ENCODE results near the gene CPEB2. TPM values are rescaled to one million over a fixed set of nuclear protein-coding genes. Genes with fewer than 3 reads are reported as not detected.

Gene CPEB2
- total RNA-seq, 4 donors from 2014 or later: 12.5 to 24.3 (median 16.4) TPM

- H3K9me3 ChIP-seq: no peaks in the 10 kb centered on the region
- no peak overlapping the region for H3K4me3 ChIP-seq (replicated peaks in 1 of 3)
- no peaks in the 10 kb centered on the region for H3K27me3 ChIP-seq
- no peaks in the 10 kb centered on the region for H3K36me3 ChIP-seq
- DNase-seq: no peak
- 89 to 92% methylated on average over 6 of the region's 6 CpGs for WGBS, 2 donors
- no peak overlapping the region for H3K27ac ChIP-seq
- TF ChIP-seq CTCF (IDR thresholded peaks at IDR 0.05) (no peak), POLR2A (IDR thresholded peaks at IDR 0.05) (no peak)
- H3K4me1 ChIP-seq: peaks cover 14 to 19% of the 10 kb centered on the region in 2 donors
- intact Hi-C loops (cut with DNase I): no loop called here
Measured at GRCh38 chr4:15007201-15007600, 4.9 kb downstream of the CPEB2 start.

GRCh38 chr4:15010038-15010585 lies 7.8 kb downstream of the CPEB2 start:
- H3K36me3 ChIP-seq: no peaks in the 10 kb centered on the region
- no peaks in the 10 kb centered on the region for H3K9me3 ChIP-seq
- no peak for DNase-seq
- H3K27ac ChIP-seq: no peak overlapping the region
- intact Hi-C loops (cut with DNase I): no loop called here
- no peaks in the 10 kb centered on the region for H3K27me3 ChIP-seq
- peaks cover 17 to 23% of the 10 kb centered on the region in 2 donors for H3K4me1 ChIP-seq
- no peak for TF ChIP-seq POLR2A (IDR thresholded peaks at IDR 0.05)
- TF ChIP-seq CTCF (IDR thresholded peaks at IDR 0.05): no peak
- H3K4me3 ChIP-seq (replicated peaks in 1 of 3): no peak overlapping the region

GRCh38 chr4:15011166-15011565 lies 8.9 kb downstream of the CPEB2 start:
- peaks cover 19 to 20% of the 10 kb centered on the region in 2 donors for H3K4me1 ChIP-seq
- H3K4me3 ChIP-seq (replicated peaks in 1 of 3): no peak overlapping the region
- no peaks in the 10 kb centered on the region for H3K27me3 ChIP-seq
- H3K9me3 ChIP-seq: no peaks in the 10 kb centered on the region
- no peak overlapping the region for H3K27ac ChIP-seq
- TF ChIP-seq CTCF (IDR thresholded peaks at IDR 0.05): no peak
- TF ChIP-seq POLR2A (IDR thresholded peaks at IDR 0.05): no peak
- intact Hi-C loops (cut with DNase I): no loop called here
- DNase-seq: no peak
- WGBS, 2 donors: 96 to 97% methylated on average over 9 of the region's 9 CpGs
- H3K36me3 ChIP-seq: no peaks in the 10 kb centered on the region

GRCh38 chr4:15012017-15012788 lies 9.9 kb downstream of the CPEB2 start:
- WGBS, 2 donors: 88 to 94% methylated on average over 3 of the region's 3 CpGs
- Histone ChIP-seq H3K4me3 (replicated peaks in 1 of 3) (no peak overlapping the region), H3K4me1 (peaks cover 13% of the 10 kb centered on the region in 2 donors), H3K9me3 (no peaks in the 10 kb centered on the region), H3K27ac (no peak overlapping the region), H3K27me3 (no peaks in the 10 kb centered on the region), H3K36me3 (no peaks in the 10 kb centered on the region)
- TF ChIP-seq POLR2A (IDR thresholded peaks at IDR 0.05) (no peak), CTCF (IDR thresholded peaks at IDR 0.05) (no peak)
- intact Hi-C loops (cut with DNase I): no loop called here
- no peak for DNase-seq

- Histone ChIP-seq H3K36me3 (no peaks in the 10 kb centered on the region), H3K4me1 (peaks cover 11 to 13% of the 10 kb centered on the region in 2 donors)
Measured at GRCh38 chr4:15013585-15013984, 11.3 kb downstream of the CPEB2 start.

More at GRCh38 chr4:15013585-15013984, 11.3 kb downstream of the CPEB2 start:
- Histone ChIP-seq H3K27ac (no peak overlapping the region), H3K27me3 (no peaks in the 10 kb centered on the region), H3K4me3 (replicated peaks in 1 of 3) (no peak overlapping the region), H3K9me3 (no peaks in the 10 kb centered on the region)
- TF ChIP-seq CTCF (IDR thresholded peaks at IDR 0.05): no peak
- DNase-seq: no peak
- intact Hi-C loops (cut with DNase I): no loop called here

All from thyroid gland (tissue), 4 donors.